Memory B cell (primary cell): ENCODE results near the gene TSC22D1.

Experiments used
- ATAC-seq: fragments of 150-1000 bp; cut with Tn5 transposase; 2 replicates; pipeline ENCODE4 v1.10.0; 2021; ENCODE audit warnings: low read depth, mild to moderate bottlenecking, moderate library complexity
- DNase-seq, 2 donors: peaks; one replicate each; pipeline ENCODE4 v3.0.0; 2022; ENCODE audit warnings: low spot score in 2 of 2
- H3K27ac Mint-ChIP-seq: one replicate; pipeline ENCODE4 v1.8.0; 2022; ENCODE audit warnings: mild to moderate bottlenecking, moderate library complexity, mixed read lengths
- H3K27me3 Mint-ChIP-seq: one replicate; pipeline ENCODE4 v1.8.0; 2022; ENCODE audit warnings: mixed read lengths
- H3K36me3 Mint-ChIP-seq: one replicate; pipeline ENCODE4 v1.8.0; 2022; ENCODE audit warnings: mild to moderate bottlenecking, mixed read lengths
- H3K4me1 Mint-ChIP-seq: one replicate; pipeline ENCODE4 v1.8.0; 2022; ENCODE audit warnings: mixed read lengths
- H3K4me3 Mint-ChIP-seq: one replicate; pipeline ENCODE4 v1.8.0; 2022; ENCODE audit warnings: mild to moderate bottlenecking, moderate library complexity, mixed read lengths
- H3K9me3 Mint-ChIP-seq: one replicate; pipeline ENCODE4 v1.8.0; 2022; ENCODE audit warnings: mixed read lengths

TSC22D1 gene

GRCh38 chr13:44507639-44508038 is 68.5 kb downstream of the TSC22D1 start:
- Mint-ChIP-seq H3K4me3 (no peak overlapping the region), H3K27ac (no peak overlapping the region), H3K9me3 (no peaks in the 10 kb centered on the region), H3K36me3 (no peaks in the 10 kb centered on the region), H3K4me1 (no peaks in the 10 kb centered on the region), H3K27me3 (no peaks in the 10 kb centered on the region)
- ATAC-seq (no peak), DNase-seq (no peak)

- Mint-ChIP-seq H3K36me3 (no peaks in the 10 kb centered on the region), H3K4me3 (no peak overlapping the region), H3K9me3 (no peaks in the 10 kb centered on the region), H3K27ac (no peak overlapping the region), H3K4me1 (no peaks in the 10 kb centered on the region), H3K27me3 (no peaks in the 10 kb centered on the region)
- no peak for DNase-seq
- ATAC-seq: no peak
Measured at GRCh38 chr13:44506719-44507118, 69.4 kb downstream of the TSC22D1 start.

- no peaks in the 10 kb centered on the region for H3K36me3 Mint-ChIP-seq
Measured at GRCh38 chr13:44506251-44506650, 69.9 kb downstream of the TSC22D1 start.

GRCh38 chr13:44504116-44504515 is 72.0 kb downstream of the TSC22D1 start:
- no peaks in the 10 kb centered on the region for H3K4me1 Mint-ChIP-seq
- H3K9me3 Mint-ChIP-seq: no peaks in the 10 kb centered on the region
- no peak overlapping the region for H3K27ac Mint-ChIP-seq
- ATAC-seq (no peak), DNase-seq (no peak)
- no peak overlapping the region for H3K4me3 Mint-ChIP-seq
- H3K27me3 Mint-ChIP-seq: no peaks in the 10 kb centered on the region
- no peaks in the 10 kb centered on the region for H3K36me3 Mint-ChIP-seq

More at GRCh38 chr13:44506251-44506650, 69.9 kb downstream of the TSC22D1 start:
- ATAC-seq (no peak), DNase-seq (no peak)
- no peak overlapping the region for H3K27ac Mint-ChIP-seq
- H3K9me3 Mint-ChIP-seq: no peaks in the 10 kb centered on the region
- no peak overlapping the region for H3K4me3 Mint-ChIP-seq
- H3K4me1 Mint-ChIP-seq: no peaks in the 10 kb centered on the region
- no peaks in the 10 kb centered on the region for H3K27me3 Mint-ChIP-seq

- no peaks in the 10 kb centered on the region for H3K27me3 Mint-ChIP-seq
- no peak for ATAC-seq
- peaks cover 5% of the 10 kb centered on the region for H3K36me3 Mint-ChIP-seq
- H3K27ac Mint-ChIP-seq: no peak overlapping the region
- peaks cover 8% of the 10 kb centered on the region for H3K9me3 Mint-ChIP-seq
- H3K4me3 Mint-ChIP-seq: no peak overlapping the region
- DNase-seq: no peak
- no peaks in the 10 kb centered on the region for H3K4me1 Mint-ChIP-seq
Measured at GRCh38 chr13:44498969-44499368, 77.2 kb downstream of the TSC22D1 start.

GRCh38 chr13:44498502-44498901 is 77.6 kb downstream of the TSC22D1 start:
- H3K36me3 Mint-ChIP-seq: peaks cover 5% of the 10 kb centered on the region
- no peaks in the 10 kb centered on the region for H3K4me1 Mint-ChIP-seq
- H3K27me3 Mint-ChIP-seq: no peaks in the 10 kb centered on the region
- DNase-seq (no peak), ATAC-seq (no peak)
- H3K27ac Mint-ChIP-seq: no peak overlapping the region
- H3K9me3 Mint-ChIP-seq: peaks cover 8% of the 10 kb centered on the region
- no peak overlapping the region for H3K4me3 Mint-ChIP-seq

- ATAC-seq: no peak
- no peak for DNase-seq
- peaks cover 5% of the 10 kb centered on the region for H3K36me3 Mint-ChIP-seq
- no peaks in the 10 kb centered on the region for H3K4me1 Mint-ChIP-seq
- no peak overlapping the region for H3K27ac Mint-ChIP-seq
- H3K4me3 Mint-ChIP-seq: no peak overlapping the region
- H3K27me3 Mint-ChIP-seq: no peaks in the 10 kb centered on the region
- peaks cover 8% of the 10 kb centered on the region for H3K9me3 Mint-ChIP-seq
Measured at GRCh38 chr13:44497801-44498200, 78.3 kb downstream of the TSC22D1 start.

- Mint-ChIP-seq H3K4me3 (no peak overlapping the region), H3K4me1 (no peaks in the 10 kb centered on the region), H3K27ac (no peak overlapping the region), H3K9me3 (peaks cover 8% of the 10 kb centered on the region), H3K27me3 (no peaks in the 10 kb centered on the region), H3K36me3 (peaks cover 5% of the 10 kb centered on the region)
- DNase-seq: no peak
- ATAC-seq: no peak
Measured at GRCh38 chr13:44493213-44493812, 82.8 kb downstream of the TSC22D1 start.

GRCh38 chr13:44489751-44490150 is 86.4 kb downstream of the TSC22D1 start:
- DNase-seq (no peak), ATAC-seq (no peak)
- peaks cover 3% of the 10 kb centered on the region for H3K4me1 Mint-ChIP-seq
- H3K36me3 Mint-ChIP-seq: peaks cover 2% of the 10 kb centered on the region
- H3K27me3 Mint-ChIP-seq: no peaks in the 10 kb centered on the region
- no peak overlapping the region for H3K4me3 Mint-ChIP-seq
- peaks cover 2% of the 10 kb centered on the region for H3K9me3 Mint-ChIP-seq
- H3K27ac Mint-ChIP-seq: no peak overlapping the region

- Mint-ChIP-seq H3K27me3 (no peaks in the 10 kb centered on the region), H3K4me1 (peaks cover 8% of the 10 kb centered on the region), H3K36me3 (no peaks in the 10 kb centered on the region), H3K4me3 (no peak overlapping the region), H3K27ac (no peak overlapping the region), H3K9me3 (no peaks in the 10 kb centered on the region)
- ATAC-seq (no peak), DNase-seq (no peak)
Measured at GRCh38 chr13:44487989-44488388, 88.1 kb downstream of the TSC22D1 start.

- ATAC-seq (peak; percentile 52), DNase-seq (no peak)
- Mint-ChIP-seq H3K9me3 (no peaks in the 10 kb centered on the region), H3K27ac (peak overlapping the region; percentile 52), H3K4me3 (peak overlapping the region; percentile 50), H3K27me3 (no peaks in the 10 kb centered on the region), H3K36me3 (no peaks in the 10 kb centered on the region), H3K4me1 (peaks cover 14% of the 10 kb centered on the region)
Measured at GRCh38 chr13:44484562-44485138, 91.5 kb downstream of the TSC22D1 start.

- no peak for ATAC-seq
- DNase-seq: no peak
- Mint-ChIP-seq H3K4me3 (no peak overlapping the region), H3K9me3 (no peaks in the 10 kb centered on the region), H3K4me1 (peaks cover 2% of the 10 kb centered on the region), H3K36me3 (peaks cover 2% of the 10 kb centered on the region), H3K27ac (no peak overlapping the region), H3K27me3 (peaks cover 2% of the 10 kb centered on the region)
Measured at GRCh38 chr13:44474122-44474910, 101.8 kb downstream of the TSC22D1 start.

GRCh38 chr13:44471686-44472085 is 104.4 kb downstream of the TSC22D1 start:
- ATAC-seq (no peak), DNase-seq (no peak)
- peaks cover 2% of the 10 kb centered on the region for H3K36me3 Mint-ChIP-seq
- H3K27me3 Mint-ChIP-seq: peaks cover 2% of the 10 kb centered on the region
- no peak overlapping the region for H3K27ac Mint-ChIP-seq
- H3K4me1 Mint-ChIP-seq: peaks cover 5% of the 10 kb centered on the region
- no peak overlapping the region for H3K4me3 Mint-ChIP-seq
- no peaks in the 10 kb centered on the region for H3K9me3 Mint-ChIP-seq

- no peaks in the 10 kb centered on the region for H3K9me3 Mint-ChIP-seq
- no peak overlapping the region for H3K27ac Mint-ChIP-seq
- ATAC-seq (no peak), DNase-seq (peak in 1 of 2 donors; percentile 8)
- H3K4me1 Mint-ChIP-seq: peaks cover 5% of the 10 kb centered on the region
- peaks cover 2% of the 10 kb centered on the region for H3K27me3 Mint-ChIP-seq
- peaks cover 2% of the 10 kb centered on the region for H3K36me3 Mint-ChIP-seq
- H3K4me3 Mint-ChIP-seq: no peak overlapping the region
Measured at GRCh38 chr13:44470638-44471562, 105.2 kb downstream of the TSC22D1 start.
